Right cardiac atrium (tissue), 5 donors: ENCODE measurements around the gene CEP95. TPM values are rescaled to one million over a fixed set of nuclear protein-coding genes. Genes with fewer than 3 reads are reported as not detected.

ENCODE experiments used
- ATAC-seq, 2 donors: fragments of 200-7000 bp; cut with Tn5 transposase; one replicate each; pipeline versions ENCODE4 v1.8.0 to v1.9.1; 2020; ENCODE audit warnings: moderate library complexity in 2 of 2, mild to moderate bottlenecking in 1 of 2
- DNase-seq, 3 donors: peaks; one replicate each; pipeline ENCODE4 v3.0.0-alpha.2; 2020
- H3K27ac ChIP-seq: one replicate; pipeline ENCODE4 v1.5.1; 2013; ENCODE audit warnings: mild to moderate bottlenecking, low read length, control low read depth, moderate library complexity
- H3K27me3 ChIP-seq: one replicate; pipeline ENCODE4 v1.6.1; 2013; ENCODE audit not compliant: control insufficient read depth, insufficient read depth
- H3K4me1 ChIP-seq: one replicate; pipeline ENCODE4 v1.6.1; 2013; ENCODE audit warnings: low read length; ENCODE audit not compliant: control insufficient read depth, insufficient read depth
- H3K4me3 ChIP-seq: one replicate; pipeline ENCODE4 v1.5.1; 2013; ENCODE audit warnings: low read length, control low read depth
- H3K9me3 ChIP-seq: one replicate; pipeline ENCODE4 v1.6.1; 2013; ENCODE audit warnings: low read length; ENCODE audit not compliant: control insufficient read depth
- WGBS: extraction: QIAGEN DNeasy Blood & Tissue Kit; methylation state at CpG from one replicate; pipeline ENCODE4 v1.1.7; 2013; 5-methylcytosine and 5-hydroxymethylcytosine counted together
- intact Hi-C, 4 donors: fragments of 100-400 bp; cut with DNase I; formaldehyde crosslinking; loops; one replicate each; pipeline versions ENCODE4 v1.11.0 to v1.14.0; 2022 to 2023
- polyA plus RNA-seq: library from polyadenylated mRNA; stranded (reverse); fragments of 200-250 nt; gene quantifications from one replicate; pipeline ENCODE4 v1.2.3, GENCODE V29; 2013
- total RNA-seq, 4 donors: library from RNA; stranded (reverse); fragmentation: NEBNext Ultra II Directional; extraction: Animal tissue kit (Norgen Biotek cat#: 25700); gene quantifications; one replicate each; pipeline ENCODE4 v1.2.1, GENCODE V29; 2021
- donor health status: healthy with polysubstance abuse.
- donor health status: DM: no; HTN: yes; CAD: no.
- donor health status: DM: no; HTN: no; CAD: no.
- donor health status: DM: no; HTN: yes; CAD: no; lungs with severe emphysema.
- donor health status: DM: yes; HTN: yes; CAD: no.

CEP95 gene
- total and polyA plus RNA-seq, 5 donors: 15.6 to 23.3 (median 18.7) TPM

- Histone ChIP-seq H3K9me3 (no peaks in the 10 kb centered on the region), H3K27ac (peak overlapping the region; percentile 53), H3K4me3 (peak overlapping the region; percentile 62), H3K4me1 (peaks cover 2% of the 10 kb centered on the region), H3K27me3 (no peaks in the 10 kb centered on the region)
- intact Hi-C loops: loop anchor here in 1 of 4 donors (10.0 kb wide), 1 partner anchor 182 kb away; no protein-coding TSS in a partner anchor
- no peak for ATAC-seq
- DNase-seq: no peak
- under 1% methylated on average over 20 of the region's 20 CpGs for WGBS
Measured at GRCh38 chr17:64496348-64496785, 10.4 kb upstream of the CEP95 start.

- DNase-seq (peak; percentile 96 to 98 (median 97)), ATAC-seq (peak; percentile 96)
- H3K4me1 ChIP-seq: peaks cover 2% of the 10 kb centered on the region
- under 1% methylated on average over 50 of the region's 50 CpGs for WGBS
- intact Hi-C loops: loop anchor here in 1 of 4 donors (10.0 kb wide), 1 partner anchor 182 kb away; no protein-coding TSS in a partner anchor
- H3K27me3 ChIP-seq: no peaks in the 10 kb centered on the region
- H3K4me3 ChIP-seq: peak within 1 kb of the TSS; percentile 62
- H3K9me3 ChIP-seq: no peaks in the 10 kb centered on the region
- peak within 1 kb of the TSS; percentile 53 for H3K27ac ChIP-seq
Measured at GRCh38 chr17:64496786-64497564, 9.8 kb upstream of the CEP95 start, which contains the start of gene POLG2. POLG2 (minus strand) TSS chr17:64497054; CDS start chr17:64496968, 86 bp downstream.

- no peaks in the 10 kb centered on the region for H3K9me3 ChIP-seq
- DNase-seq (no peak), ATAC-seq (no peak)
- H3K27ac ChIP-seq: peak overlapping the region; percentile 35
- no peaks in the 10 kb centered on the region for H3K27me3 ChIP-seq
- intact Hi-C loops: loop anchor here in 1 of 4 donors (10.0 kb wide), 1 partner anchor 183 kb away; no protein-coding TSS in a partner anchor
- peaks cover 2% of the 10 kb centered on the region for H3K4me1 ChIP-seq
- WGBS: 47% methylated on average over 4 of the region's 4 CpGs
- H3K4me3 ChIP-seq: peak overlapping the region; percentile 62
Measured at GRCh38 chr17:64497565-64498035, 9.2 kb upstream of the CEP95 start.

GRCh38 chr17:64498308-64499203, 8.2 kb upstream of the CEP95 start:
- intact Hi-C loops: loop anchor here in 1 of 4 donors (10.0 kb wide), 1 partner anchor 184 kb away; no protein-coding TSS in a partner anchor
- 63% methylated on average over 7 of the region's 7 CpGs for WGBS
- Histone ChIP-seq H3K27me3 (no peaks in the 10 kb centered on the region), H3K4me1 (peaks cover 3% of the 10 kb centered on the region), H3K27ac (no peak overlapping the region), H3K9me3 (no peaks in the 10 kb centered on the region), H3K4me3 (no peak overlapping the region)
- no peak for DNase-seq
- ATAC-seq: no peak

- Histone ChIP-seq H3K9me3 (no peaks in the 10 kb centered on the region), H3K4me1 (peaks cover 3% of the 10 kb centered on the region), H3K4me3 (no peak overlapping the region), H3K27me3 (no peaks in the 10 kb centered on the region), H3K27ac (no peak overlapping the region)
- 78% methylated on average over 6 of the region's 6 CpGs for WGBS
- intact Hi-C loops: loop anchor here in 1 of 4 donors (10.0 kb wide), 1 partner anchor 185 kb away; no protein-coding TSS in a partner anchor
- ATAC-seq: no peak
- DNase-seq: no peak
Measured at GRCh38 chr17:64499805-64500486, 6.8 kb upstream of the CEP95 start.

GRCh38 chr17:64500487-64500859, 6.3 kb upstream of the CEP95 start:
- H3K4me3 ChIP-seq: no peak overlapping the region
- no peaks in the 10 kb centered on the region for H3K9me3 ChIP-seq
- intact Hi-C loops: no loop called here
- H3K27me3 ChIP-seq: no peaks in the 10 kb centered on the region
- 85% methylated on average over 8 of the region's 8 CpGs for WGBS
- H3K27ac ChIP-seq: no peak overlapping the region
- no peak for DNase-seq
- H3K4me1 ChIP-seq: peaks cover 3% of the 10 kb centered on the region
- ATAC-seq: no peak

GRCh38 chr17:64500862-64501765, 5.7 kb upstream of the CEP95 start:
- DNase-seq (no peak), ATAC-seq (no peak)
- WGBS: 71% methylated on average over 11 of the region's 11 CpGs
- intact Hi-C loops: no loop called here
- Histone ChIP-seq H3K27me3 (no peaks in the 10 kb centered on the region), H3K4me3 (no peak overlapping the region), H3K9me3 (no peaks in the 10 kb centered on the region), H3K4me1 (peaks cover 3% of the 10 kb centered on the region), H3K27ac (no peak overlapping the region)

GRCh38 chr17:64502021-64502420, 4.8 kb upstream of the CEP95 start:
- no peak for DNase-seq
- no peak for ATAC-seq
- Histone ChIP-seq H3K9me3 (no peaks in the 10 kb centered on the region), H3K4me3 (no peak overlapping the region), H3K4me1 (peaks cover 3% of the 10 kb centered on the region), H3K27ac (no peak overlapping the region), H3K27me3 (no peaks in the 10 kb centered on the region)
- intact Hi-C loops: no loop called here
- WGBS: 66% methylated on average over 3 of the region's 3 CpGs

GRCh38 chr17:64502809-64503208, 4.0 kb upstream of the CEP95 start:
- WGBS: 72% methylated on average over 2 of the region's 2 CpGs
- no peak for DNase-seq
- no peak overlapping the region for H3K4me3 ChIP-seq
- H3K9me3 ChIP-seq: no peaks in the 10 kb centered on the region
- no peak for ATAC-seq
- intact Hi-C loops: no loop called here
- H3K27ac ChIP-seq: no peak overlapping the region
- no peaks in the 10 kb centered on the region for H3K27me3 ChIP-seq
- peaks cover 2% of the 10 kb centered on the region for H3K4me1 ChIP-seq

GRCh38 chr17:64503341-64503740, 3.4 kb upstream of the CEP95 start:
- Histone ChIP-seq H3K4me1 (peaks cover 2% of the 10 kb centered on the region), H3K4me3 (peak overlapping the region; percentile 95), H3K9me3 (no peaks in the 10 kb centered on the region), H3K27me3 (no peaks in the 10 kb centered on the region), H3K27ac (no peak overlapping the region)
- intact Hi-C loops: no loop called here
- 66% methylated on average over 5 of the region's 5 CpGs for WGBS
- ATAC-seq (no peak), DNase-seq (no peak)
